ENCODE data around the gene PTGDS.

PTGDS gene

DNA sequence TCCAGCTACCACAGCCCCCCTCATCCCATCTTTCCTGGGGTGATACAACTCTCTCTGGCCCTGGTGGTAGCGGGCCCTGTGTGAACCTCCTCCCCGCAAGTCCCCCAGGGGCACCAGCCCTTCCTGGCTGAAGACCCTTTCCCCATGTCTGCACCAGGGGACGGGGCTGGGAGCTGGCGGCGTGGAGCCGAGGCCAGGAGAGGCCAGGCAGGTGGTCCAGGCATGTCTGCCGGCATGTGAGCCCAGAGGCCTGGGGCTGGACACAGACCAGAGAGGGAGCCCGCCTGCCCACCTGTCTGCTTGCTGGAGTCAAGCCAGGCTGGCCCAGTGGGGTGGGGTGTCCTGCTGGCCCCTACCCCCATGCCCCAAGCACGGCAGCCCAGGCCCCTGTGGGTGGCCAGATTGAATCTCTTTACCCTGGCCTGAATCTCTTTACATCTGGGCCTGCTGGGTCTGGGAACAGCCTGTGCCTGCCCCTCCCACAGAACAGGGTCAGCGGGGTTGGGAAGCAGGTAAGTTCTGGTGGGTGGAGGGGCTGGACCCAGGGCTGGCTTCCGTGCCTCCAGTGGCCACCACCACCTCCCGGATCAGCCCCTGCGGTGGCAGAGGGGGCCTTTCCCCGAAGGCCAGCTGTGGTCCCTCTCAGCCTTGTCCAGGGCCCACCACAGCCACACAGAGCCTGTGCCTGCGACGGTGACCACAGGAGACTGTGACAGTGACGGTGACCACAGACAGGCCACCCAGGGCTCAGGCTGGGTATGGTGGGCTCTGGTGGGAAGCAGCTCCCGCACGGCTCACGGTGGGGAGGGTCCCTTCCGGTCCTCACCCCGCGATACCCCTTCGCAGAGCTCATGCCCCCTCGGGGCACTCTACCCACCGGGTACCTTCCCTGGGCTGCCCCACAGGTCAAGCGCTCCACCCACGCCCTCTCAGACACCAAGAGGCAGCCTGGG lies 18.1 kb upstream of the PTGDS start:
- DNase-seq = no peak

DNA sequence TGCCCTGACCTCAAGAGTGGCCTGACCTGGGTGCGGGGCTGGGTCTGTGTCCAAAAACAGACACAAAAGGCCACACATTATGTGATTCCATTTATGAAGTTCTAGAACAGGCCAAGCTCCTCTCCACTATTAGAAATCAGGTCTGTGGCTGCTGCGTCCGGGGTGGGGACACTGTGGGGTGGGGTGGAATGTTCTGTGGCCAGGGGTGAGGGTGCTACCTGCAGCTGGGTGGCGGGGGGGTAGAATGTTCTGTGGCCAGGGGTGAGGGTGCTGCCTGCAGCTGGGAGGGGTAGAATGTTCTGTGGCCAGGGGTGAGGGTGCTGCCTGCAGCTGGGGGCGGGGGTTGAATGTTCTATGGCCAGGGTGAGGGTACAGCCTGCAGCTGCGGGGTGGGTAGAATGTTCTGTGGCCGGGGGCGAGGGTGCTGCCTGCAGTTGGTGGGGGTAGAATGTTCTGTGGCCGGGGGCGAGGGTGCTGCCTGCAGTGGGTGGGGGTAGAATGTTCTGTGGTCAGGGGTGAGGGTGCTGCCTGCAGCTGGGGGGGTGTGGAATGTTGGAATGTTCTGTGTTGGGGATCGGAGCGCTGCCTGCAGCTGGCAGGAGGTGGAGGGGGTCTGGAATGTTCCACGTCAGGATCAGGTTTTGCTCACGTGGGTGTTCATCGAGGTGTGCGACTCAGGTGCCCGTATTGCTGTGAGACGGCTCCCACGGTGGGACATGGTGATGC lies 16.9 kb upstream of the PTGDS start:
- no peak for DNase-seq

DNA sequence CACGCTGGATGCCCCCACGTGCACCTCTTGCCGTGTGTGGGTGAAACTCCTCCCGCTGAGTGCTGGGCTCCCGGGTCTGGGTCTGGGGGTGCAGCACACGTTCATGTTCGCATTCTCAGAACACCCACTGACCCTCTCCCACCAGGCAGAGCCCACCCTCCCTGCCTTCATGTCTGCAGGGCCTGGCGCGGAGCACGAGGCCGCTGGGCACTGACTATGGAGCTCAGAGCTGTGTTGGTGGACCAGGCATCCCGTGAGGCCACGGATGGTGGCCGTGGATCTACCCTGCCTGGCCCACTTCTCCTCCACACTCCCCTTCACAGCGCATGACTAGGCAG lies 16.4 kb upstream of the PTGDS start:
- no peak for DNase-seq

DNA sequence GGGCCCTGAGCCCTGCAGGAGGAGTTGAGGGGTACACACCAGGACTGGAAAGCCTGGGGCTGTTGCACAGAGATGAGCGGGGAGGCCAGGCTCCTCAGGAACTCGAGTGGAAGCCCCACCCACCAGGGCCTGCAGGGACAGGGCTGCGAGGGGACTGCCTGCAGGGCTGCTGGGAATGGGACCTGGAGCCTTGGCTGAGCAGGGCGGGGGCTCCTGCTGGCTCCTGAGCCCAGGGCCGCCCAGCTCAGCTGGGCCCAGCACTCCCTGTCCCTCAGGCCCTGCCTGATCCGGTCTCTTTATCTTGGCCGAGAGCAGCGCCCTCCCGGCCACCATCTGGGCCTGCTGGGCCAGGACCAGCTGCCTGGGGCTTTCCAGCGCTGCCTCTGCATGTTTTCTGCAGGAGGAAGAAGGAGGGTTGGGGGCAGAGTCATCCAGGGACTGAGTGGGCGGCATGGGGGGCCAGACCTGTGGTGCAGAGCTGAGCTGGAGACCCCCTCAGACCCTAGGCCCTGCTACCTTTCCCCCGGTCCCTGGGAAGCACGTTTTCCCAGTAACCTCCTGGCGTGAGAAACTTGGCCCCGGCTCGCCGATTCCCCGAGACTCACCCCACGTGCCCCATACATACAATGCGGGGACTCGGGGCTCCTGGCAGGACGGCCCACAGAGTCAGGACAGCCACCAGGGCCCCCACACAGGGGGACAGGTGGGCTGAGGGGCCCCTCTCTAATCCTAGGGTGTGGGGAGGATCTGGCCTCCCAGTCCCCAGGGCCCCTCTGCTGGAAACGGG lies 15.8 kb upstream of the PTGDS start:
- peak; percentile 25 for DNase-seq

DNA sequence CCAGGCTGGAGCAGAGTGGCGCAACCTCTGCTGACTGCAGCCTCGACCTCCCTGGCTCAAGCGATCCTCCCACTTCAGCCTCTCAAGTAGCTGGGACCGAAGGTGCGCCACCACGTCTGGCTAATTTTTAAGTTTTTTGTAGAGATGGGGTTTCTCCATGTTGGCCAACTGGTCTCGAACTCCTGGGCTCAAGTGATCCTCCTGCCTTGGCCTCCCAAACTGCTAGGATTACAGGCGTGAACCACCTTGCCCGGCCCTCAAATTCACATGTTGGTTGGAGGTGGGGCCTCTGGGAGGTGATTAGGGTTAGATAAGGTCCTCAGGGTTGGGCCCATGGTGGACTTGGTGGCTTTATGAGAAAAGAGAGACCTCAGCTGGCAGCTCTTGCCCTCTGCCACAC lies 15.1 kb upstream of the PTGDS start:
- DNase-seq = no peak

DNA sequence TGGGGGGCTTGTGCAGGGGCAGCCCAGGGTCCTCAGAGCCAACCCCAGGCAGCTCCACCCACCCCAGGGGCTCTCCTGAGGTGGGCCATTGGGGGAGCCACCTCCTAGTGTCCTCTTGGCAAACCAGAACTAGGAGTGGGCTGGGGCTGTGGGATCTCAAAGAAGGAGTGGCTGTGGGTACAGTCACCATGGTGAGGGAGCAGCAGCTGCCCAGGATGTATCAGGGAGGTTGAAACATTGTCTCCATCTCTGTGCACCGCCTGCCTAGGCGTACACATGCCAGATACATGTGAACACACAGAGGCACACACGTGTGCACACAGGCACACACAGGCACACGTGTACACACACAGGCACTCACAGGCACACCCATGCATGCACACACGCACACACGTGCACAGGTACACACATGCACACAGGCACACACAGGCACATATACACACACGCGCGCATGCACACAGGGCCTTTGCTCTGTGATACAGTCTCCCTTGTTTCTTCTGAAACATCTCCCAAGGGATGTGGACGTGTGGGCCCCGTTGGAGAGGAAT lies 14.5 kb upstream of the PTGDS start:
- DNase-seq = no peak

DNA sequence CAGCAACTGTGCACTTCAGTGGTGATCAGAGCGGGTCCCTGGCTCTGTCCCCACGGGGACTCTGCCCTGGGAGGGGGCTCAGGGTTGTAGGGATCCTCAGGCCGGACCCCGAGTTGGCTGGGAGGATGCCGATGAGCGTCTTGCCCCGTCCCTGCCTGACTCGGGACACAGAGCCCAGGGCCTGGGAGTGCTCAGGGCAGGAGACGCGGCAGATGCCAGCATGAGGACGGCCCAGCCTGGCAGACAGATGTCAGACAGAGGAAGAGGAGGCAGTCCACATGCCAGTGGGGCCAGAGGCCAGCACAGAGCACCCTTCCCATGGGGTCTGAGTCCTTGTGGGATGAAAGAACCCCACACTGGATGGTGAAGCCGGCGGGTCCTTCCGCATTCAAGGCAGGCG lies 14.0 kb upstream of the PTGDS start:
- no peak for DNase-seq

DNA sequence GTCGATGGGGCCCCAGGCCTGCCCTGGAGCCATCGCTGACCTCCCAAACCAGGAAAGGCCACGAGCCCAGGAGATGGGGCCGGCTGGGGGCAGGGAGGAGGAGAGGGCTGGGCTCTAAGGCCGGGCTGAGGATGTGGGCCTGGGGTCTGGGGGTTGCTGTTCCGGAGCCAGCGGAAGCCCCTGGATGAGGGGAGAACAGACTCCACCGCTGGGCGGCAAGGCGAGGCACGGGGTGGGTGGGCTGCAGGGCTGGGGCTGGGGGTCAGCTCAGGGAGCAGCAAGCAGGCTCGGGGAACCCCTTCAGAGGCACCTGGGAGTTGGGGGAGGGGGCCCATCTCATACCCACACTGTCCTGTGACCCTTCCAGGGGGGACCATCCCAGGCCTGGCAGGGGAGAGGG lies 13.6 kb upstream of the PTGDS start:
- no peak for DNase-seq

DNA sequence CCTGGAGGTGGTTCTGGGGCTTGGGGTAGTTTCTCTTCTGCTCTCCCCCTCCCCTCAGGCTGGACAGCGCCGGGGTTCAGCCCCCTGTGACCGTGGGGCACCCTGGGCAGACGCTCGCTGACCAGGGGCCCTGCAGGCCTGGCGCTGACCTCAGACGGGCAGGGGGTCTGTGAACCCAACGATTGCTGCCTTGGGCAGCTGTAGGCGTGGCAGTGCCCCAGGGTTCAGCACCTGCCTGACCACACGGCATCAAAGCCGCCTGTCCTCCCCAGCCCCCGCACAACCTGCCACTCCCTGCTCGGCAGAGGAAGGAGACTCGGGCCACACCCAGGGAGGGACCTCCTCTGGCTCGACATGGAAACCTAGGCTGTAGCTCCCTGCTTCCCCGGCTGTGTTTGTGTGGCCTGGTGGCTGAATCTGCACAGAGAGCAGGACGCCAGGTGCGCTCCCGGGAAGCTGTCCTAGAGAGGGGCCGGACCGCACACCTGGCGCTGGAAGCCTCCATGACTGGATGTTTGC lies 13.1 kb upstream of the PTGDS start:
- DNase-seq = peak; percentile 20

DNA sequence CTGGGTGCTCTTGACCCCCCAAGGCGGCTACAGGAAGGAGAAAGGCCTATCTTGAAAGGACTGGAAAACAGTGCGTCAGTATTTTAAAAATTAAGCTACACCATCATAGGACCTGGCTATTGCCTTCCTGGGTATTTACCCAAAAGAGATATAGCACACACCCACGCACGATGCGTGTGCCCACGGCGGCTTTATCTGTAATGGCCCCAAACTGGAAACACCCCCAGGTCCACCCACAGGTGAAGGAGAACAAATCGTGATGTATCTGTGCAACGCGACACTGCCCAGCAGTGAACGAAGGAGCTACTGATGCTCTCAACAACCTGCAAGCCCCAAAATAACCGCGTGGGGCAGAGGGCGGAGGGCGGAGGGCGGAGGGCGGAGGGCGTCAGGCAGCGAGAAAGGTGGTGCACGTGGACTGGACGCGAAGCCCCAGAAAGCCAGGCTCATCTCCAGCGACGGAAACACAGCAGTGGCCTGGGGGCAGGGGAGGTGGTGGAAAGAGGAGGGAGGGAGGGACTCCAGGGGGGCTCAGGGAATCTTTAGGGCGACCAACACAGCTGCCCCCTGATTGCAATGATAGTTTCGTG lies 12.4 kb upstream of the PTGDS start:
- DNase-seq = no peak

DNA sequence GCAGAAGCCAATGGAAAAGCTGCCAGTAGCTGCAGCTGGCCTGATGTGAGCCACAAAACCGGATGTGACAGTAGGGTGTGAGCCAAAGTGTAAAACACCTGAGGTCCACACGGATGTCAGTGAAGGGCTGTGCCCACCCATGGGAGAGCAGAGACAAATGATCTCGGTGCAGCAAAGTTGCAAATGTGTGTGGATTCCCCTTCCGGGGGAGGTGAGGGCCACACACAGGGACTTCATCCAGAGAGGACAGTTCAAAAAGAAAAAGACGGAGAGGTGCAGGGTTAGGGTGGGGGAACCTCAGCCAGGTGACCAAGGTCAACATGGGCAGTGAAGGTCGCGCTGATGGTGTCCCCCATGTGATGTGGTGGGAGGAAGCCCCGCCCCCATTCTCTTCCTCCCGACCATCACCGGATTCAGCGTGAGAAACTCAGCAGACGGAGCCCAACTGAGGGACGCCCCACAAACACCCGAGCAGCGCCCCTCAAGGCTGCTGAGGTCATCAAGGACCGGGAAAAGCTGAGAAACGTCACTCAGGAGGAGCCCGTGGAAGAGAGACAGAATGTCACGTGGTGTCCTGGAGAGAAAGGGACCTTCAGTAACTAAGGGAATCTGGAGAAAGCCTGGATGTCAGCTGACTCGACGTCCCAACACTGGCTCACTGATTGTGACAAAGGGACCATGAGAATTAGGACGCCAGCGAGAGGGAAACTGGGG lies 11.4 kb upstream of the PTGDS start:
- no peak for DNase-seq

DNA sequence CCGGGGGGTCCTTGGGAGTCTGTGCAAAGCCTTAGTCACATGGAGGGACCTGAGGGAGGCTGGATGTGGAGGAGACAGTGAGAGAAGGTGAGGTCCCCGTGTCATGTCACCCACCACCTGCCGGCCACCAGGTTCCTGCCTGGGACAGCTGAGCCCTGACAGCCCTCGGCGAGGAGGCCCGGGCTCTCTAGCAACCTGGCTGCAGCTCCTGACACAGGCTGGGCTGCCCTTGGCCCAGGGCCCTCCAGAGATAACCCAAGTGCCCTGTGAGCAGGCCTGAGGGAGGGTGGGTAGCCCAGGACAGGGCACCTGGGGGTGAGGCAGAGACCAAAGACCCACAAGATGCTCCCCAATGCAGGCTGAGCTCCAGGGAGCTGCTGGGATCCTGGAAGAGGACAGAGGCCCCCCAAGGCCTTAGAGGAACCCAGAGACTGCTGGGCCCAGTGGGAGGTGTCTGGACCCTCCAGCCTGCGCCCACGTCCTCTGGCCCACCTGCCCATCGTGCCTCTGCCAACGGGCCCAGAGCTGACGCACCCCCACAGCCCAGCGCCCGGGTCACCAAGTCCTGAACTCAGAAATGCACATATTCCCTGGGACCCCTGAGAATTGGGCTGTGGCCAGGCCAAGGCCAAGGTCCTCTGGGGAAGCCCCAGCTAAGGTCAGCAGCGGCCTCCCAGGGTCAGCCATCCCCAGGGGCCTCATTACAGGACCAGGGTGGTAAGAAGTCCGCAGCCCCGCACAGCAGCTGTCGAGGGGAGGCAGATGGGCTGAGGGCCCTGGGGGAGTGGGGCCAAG lies 8.8 kb upstream of the PTGDS start:
- no peak for DNase-seq

DNA sequence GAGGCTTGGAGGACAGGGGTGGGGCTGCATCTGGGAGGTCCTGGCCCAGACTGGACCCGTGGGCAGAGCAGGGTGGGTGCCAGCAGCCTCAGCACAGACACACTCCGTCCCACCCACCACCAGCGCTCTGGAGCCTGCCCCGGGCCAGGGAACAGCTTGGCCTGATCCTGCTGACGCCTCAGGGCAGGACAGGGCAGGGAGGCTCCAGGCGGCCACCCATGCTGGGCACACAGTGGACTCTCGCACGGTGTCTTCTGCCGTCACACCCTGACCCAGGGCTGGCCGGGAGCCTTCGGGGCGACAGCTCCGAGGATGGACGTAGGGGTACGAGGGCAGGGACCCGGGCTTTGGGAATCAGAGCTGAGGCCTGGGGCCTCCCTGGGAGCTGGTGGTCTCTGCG lies 8.2 kb upstream of the PTGDS start:
- no peak for DNase-seq

DNA sequence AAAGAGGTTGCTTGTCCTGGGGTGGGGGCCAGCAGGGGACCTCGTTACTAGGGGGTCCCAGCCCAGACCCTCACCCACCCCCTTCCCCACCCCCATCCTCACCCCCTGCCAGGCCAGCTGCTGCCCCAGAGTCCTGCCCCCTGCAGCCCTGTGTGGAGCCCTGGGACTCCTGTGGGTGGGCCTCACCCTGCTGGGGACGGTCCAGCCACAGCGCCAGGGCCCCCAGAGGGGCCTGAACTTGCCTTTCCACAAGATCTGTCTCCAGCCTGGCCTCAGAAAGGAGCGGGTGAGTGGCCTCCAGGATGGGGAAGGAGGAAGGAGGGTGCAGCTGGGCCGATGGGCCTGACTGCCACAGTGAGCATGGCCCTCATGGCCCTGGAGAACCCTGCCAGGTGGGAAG lies 7.5 kb upstream of the PTGDS start:
- no peak for DNase-seq

DNA sequence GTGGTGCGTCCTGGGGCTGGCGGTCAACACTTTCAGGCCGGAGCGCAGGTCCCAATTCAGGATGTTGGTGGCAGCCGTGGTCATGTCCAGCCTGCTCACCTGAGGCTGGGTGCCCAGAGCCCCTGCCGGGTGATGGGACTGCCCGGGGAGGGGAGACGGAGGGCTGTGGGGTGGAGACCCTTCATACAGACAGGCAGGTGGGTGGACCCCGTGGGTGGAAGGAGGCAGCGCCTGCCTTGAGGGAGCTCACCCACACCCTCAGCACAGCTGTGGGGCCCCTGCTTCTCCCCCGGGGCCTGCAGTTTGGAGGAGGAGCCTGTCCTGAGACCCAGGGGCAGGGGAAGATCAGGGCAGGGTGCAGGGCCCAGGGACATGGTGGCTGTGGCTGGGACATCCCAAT lies 6.9 kb upstream of the PTGDS start:
- no peak for DNase-seq

DNA sequence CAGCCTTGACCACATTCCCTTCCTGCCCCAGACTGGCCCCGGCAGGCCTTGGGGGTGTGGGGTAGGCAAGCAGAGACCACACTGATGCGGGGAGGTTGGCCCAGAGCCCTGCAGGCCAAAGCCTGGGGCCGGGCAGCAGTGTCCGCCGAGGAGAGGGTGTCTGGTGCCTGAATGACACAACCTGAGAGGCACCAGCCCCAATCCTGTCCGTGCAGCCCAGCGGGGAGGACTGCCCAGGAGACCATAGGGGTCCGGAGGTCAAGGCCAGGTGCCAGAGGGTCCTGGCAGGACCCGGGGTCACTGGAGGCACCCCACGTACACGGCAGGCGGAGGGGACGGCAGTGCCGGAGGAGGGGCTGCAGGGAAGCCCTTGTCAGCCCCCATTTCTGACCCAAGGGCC lies 5.6 kb upstream of the PTGDS start:
- DNase-seq = no peak

DNA sequence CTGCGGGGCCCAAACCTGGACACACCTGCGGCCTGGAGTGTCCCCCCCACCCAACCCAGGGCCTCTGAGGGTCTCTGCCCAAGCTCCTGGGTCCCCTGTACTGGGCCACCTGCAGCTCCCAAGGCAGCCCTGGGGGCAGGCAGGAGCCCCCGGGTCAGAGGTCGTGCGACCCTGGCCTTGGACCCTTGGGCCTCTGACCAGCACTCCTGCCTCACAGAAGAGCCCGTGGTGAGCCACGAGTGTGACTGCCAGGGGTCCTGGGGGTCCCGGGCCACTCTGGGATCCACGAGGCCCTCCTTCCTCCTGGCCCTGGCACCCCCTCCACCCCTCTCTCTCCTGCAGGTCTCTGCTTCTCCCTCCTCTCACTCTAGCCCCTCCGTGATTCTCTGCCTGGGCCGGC lies 5.0 kb upstream of the PTGDS start:
- no peak for DNase-seq

DNA sequence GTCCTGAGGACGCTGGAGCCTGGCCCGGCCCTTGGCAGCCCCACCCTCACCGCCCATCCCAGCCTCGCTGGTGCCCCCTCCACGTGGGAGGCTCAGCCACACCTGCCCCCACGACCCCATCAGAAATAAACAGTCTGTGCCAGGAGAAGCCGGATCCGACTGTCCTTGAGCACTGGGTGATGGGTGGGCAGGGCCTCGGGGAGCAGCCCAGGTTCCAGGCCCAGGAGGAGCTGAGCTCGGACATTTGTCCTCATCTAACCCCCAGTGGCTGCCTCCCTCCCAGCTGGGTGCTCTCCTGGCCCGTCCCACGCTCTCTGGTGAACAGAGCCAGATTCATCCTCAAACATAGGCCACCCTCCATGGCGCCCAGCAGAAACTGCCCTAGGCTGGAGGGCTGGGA lies 4.6 kb upstream of the PTGDS start:
- no peak for DNase-seq

DNA sequence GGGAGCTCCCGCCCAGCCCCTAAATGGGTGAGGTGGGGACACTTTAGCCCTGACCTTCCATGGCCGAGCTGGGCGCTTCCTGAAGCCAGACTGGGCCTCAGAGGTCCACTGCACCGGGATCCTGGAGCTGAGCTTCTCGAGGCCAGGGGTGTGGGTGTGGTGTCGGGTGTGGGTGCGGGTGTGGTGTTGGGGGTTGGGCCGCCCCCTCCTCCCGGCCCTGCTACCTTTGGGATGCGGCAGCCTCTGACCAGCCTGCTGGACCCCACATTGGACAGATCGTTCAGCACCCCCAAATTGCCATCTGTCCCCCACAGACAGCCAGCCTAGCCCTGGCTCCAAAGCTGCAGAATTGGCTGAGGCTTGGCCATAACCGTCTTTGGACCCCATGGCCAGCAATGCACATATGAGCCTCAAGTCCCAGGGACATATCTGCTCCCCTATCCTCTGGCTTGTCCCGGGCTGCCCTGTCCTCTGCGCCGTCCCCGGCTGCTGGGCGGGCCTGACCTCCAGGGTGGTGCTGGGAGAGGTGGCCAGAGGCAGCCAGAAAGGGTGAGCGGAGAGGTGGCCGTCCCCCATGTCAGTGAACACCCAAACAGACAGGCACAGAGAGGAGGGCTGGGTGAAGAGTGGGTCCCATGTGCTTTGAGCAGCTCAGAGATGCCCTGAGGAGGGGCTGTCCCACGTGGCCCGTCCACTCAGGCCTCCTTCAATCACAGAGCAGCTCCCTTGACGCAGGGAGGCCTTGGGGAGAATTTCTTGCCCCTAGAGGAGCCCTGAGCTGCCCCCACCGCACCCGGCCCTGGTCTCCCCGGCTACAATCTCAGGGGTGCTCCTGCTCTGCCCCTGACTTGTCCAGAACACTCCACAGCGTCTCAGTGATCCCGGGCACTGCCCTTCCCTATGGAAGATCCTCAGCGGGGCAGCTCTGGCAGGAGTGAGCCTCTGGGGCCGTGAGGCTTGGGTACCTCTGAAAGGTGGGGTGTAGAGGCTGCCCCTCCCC lies 3.4 kb upstream of the PTGDS start:
- DNase-seq = no peak

Data from NCI-H82 (cell line).